ENCODE measurements around the gene TMEM45A.

TMEM45A gene

DNA sequence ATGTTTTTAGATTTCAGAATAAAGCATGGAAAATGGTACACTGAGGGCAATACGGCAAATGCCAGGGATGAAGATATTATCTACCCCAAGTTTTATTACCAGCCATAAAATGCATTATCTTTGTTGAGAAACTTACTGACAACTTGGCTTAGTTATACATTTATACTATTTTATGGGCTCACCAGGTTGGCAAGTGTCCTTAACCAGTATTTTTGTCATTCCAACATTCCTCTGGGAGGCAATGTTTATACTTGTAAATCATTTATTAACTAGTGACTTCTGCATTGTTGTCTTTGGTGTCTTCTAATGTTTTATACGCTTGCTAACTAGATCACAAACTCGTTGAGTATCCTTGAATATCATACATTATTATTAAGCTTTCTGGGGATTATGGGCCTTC, 99.0 kb downstream of the TMEM45A start:
- H3K9ac ChIP-seq (ENCODE audit: low read length) = no peak overlapping the region
- no peaks in the 10 kb centered on the region for H3K27me3 ChIP-seq (ENCODE audit: control insufficient read depth, insufficient read depth, low read length)
- no peaks in the 10 kb centered on the region for H3K36me3 ChIP-seq (ENCODE audit: control insufficient read depth, insufficient read depth, low read length)
- H3K4me1 ChIP-seq (ENCODE audit: control insufficient read depth, insufficient read depth, low read length) = no peaks in the 10 kb centered on the region
- H3K27ac ChIP-seq (ENCODE audit: low read depth, low read length) = no peak overlapping the region
- H3K4me3 ChIP-seq (ENCODE audit: low read length) = no peak overlapping the region

DNA sequence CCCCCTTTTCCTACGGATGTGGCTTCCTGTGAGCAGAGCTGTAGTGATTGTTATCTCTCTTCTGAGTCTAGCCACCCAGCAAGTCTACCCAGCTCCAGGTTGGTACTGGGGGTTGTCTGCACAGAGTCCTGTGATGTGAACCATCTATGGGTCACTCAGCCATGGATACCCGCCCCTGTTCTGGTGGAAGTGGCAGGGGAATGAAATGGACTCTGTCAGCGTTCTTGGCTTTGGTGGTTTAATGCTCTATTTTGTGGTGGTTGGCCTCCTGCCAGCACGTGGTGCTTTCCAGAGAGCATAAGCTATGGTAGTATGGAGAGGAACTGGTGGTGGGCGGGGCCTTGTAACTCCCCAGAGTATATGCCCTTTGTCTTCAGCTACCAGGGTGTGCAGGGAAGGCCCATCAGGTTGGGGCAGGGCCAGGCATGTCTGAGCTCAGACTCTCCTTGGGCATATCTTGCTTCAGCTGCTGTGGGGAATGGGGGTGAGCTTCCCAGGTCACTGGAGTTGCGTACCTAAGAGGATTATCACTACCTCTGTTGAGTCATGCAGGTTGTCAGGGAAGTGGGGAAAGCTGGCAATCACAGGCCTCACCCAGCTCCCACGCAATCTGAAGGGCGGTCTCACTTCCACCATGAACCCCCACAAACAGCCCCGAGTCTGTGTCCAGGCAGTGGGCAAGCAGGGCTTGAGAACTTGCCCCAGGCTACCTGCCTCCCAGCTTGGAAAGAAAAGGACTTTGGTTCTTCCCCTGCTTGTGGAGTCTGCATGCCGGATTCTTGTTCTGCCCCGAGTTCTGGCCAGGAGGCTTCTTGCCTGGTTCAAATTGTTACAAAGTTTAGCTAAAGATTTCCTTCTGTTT, 108.0 kb downstream of the TMEM45A start:
- Histone ChIP-seq H3K36me3 (ENCODE audit: control insufficient read depth, insufficient read depth, low read length) (no peaks in the 10 kb centered on the region), H3K27ac (ENCODE audit: low read depth, low read length) (no peak overlapping the region), H3K4me1 (ENCODE audit: control insufficient read depth, insufficient read depth, low read length) (no peaks in the 10 kb centered on the region), H3K9ac (ENCODE audit: low read length) (no peak overlapping the region), H3K4me3 (ENCODE audit: low read length) (no peak overlapping the region), H3K27me3 (ENCODE audit: control insufficient read depth, insufficient read depth, low read length) (no peaks in the 10 kb centered on the region)

DNA sequence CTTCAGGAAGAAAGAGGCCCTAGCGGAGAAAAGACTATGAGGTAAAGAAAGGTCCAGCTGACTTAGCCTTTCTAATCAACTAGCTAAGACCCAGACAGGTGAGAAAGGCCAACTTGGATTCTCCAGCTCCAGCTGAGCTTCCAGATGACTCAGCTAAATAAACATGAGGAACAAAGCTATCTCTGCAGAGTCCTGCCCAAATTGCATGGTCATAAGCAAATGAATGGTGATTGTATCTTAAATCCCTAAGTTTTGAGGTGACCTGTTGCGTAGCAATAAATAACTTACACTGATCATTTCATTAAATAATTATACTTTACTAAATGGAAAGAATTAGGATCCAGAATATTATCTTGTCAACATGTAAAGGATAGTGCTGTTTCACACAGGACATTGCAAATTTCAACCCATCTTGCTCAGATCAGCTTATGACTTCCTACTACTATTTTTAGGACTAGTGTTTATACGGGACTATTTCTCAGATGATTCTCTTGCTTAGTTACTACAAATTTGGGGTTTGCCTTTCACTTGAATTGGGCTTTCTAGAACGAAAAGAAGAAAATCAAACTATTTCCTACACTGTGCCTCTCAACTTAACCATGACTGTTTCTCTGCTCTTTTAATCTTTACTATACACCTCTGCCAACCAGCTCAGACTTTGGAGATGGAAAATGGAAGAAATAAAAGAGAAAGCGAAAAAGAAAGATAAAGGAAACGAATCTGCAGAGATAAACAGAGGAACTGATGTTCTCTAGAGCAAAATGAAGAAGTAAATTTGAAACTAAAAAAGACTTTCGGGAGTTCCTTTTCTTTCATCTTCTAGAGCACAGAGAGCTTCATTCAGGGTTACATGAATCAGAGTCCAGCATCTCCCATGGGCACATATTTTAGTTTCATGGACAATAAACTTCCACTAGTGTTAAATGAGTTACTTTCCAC, 110.4 kb downstream of the TMEM45A start:
- Histone ChIP-seq H3K27ac (ENCODE audit: low read depth, low read length) (no peak overlapping the region), H3K4me3 (ENCODE audit: low read length) (no peak overlapping the region), H3K4me1 (ENCODE audit: control insufficient read depth, insufficient read depth, low read length) (no peaks in the 10 kb centered on the region), H3K27me3 (ENCODE audit: control insufficient read depth, insufficient read depth, low read length) (no peaks in the 10 kb centered on the region), H3K9ac (ENCODE audit: low read length) (no peak overlapping the region), H3K36me3 (ENCODE audit: control insufficient read depth, insufficient read depth, low read length) (no peaks in the 10 kb centered on the region)

DNA sequence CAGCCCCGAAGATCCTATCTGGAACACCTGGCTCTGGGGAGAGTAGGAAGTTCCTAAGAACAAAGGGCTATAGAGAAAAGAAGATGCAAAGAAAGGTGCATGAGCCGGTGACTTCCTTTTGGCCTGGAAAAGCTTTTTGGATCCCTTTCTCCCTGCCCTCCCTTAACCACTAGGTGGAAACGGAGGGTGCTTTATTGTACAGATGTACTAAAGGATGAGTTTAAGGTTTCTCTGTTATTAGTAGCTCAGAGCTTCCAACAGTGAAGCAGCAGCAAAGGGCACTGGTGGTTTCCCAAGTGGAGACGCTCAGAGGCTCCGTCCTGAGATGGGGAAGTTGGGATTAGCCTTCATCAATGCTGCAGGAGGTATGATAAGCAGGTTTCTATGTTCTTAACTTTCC, 111.0 kb downstream of the TMEM45A start:
- no peaks in the 10 kb centered on the region for H3K4me1 ChIP-seq (ENCODE audit: control insufficient read depth, insufficient read depth, low read length)
- no peak overlapping the region for H3K4me3 ChIP-seq (ENCODE audit: low read length)
- no peaks in the 10 kb centered on the region for H3K27me3 ChIP-seq (ENCODE audit: control insufficient read depth, insufficient read depth, low read length)
- no peak overlapping the region for H3K27ac ChIP-seq (ENCODE audit: low read depth, low read length)
- H3K36me3 ChIP-seq (ENCODE audit: control insufficient read depth, insufficient read depth, low read length) = no peaks in the 10 kb centered on the region
- no peak overlapping the region for H3K9ac ChIP-seq (ENCODE audit: low read length)

DNA sequence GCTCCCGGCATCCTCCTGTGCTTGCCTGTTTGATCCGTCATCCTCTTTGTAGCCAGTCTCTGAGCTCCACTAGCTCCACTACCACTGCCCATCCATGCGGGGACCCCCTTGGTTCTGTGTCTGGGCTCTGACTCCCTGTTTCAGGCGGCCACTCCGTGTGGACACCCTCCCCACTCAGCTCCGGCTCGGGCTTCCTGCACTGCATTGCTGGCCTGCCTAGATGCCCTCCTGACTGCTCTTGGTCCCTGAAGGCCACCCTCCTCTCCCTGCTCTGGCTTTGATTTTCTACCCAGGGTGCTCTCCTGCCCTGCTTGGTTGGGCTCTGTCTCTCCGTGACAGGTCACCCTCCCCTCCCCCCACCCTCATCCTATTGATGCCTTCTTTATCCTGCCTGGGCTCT, 112.9 kb downstream of the TMEM45A start:
- Histone ChIP-seq H3K9ac (ENCODE audit: low read length) (no peak overlapping the region), H3K4me3 (ENCODE audit: low read length) (no peak overlapping the region), H3K27ac (ENCODE audit: low read depth, low read length) (no peak overlapping the region), H3K27me3 (ENCODE audit: control insufficient read depth, insufficient read depth, low read length) (no peaks in the 10 kb centered on the region), H3K4me1 (ENCODE audit: control insufficient read depth, insufficient read depth, low read length) (no peaks in the 10 kb centered on the region), H3K36me3 (ENCODE audit: control insufficient read depth, insufficient read depth, low read length) (no peaks in the 10 kb centered on the region)

DNA sequence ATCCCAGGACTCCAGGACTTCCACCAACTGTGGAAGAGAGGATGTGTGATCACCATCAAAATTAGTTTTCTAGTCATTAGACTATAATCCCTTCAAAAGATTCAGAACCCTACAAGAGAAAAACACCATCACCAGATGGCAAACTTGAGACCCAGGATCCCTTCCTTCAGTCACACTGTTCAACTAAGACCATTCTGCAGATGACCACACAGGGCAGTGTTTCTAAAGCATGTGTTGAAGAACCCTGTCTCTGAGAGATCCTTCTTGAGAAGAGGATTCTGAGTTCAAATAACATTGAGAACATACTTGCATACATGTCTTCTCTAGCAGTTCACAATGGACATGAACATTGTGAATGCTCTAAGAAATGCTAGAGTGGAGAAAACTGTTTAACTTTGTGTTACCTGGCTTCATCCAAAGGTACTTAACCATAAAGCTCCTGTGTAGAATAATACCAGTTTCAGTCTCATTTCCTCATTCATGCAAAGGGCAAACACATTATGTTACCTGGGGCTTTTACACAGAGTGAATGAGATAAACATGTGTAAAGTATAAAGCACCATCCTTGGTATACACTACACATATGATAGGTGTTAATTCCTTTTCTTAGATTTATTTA, 114.6 kb downstream of the TMEM45A start:
- Histone ChIP-seq H3K27ac (ENCODE audit: low read depth, low read length) (no peak overlapping the region), H3K4me3 (ENCODE audit: low read length) (no peak overlapping the region), H3K4me1 (ENCODE audit: control insufficient read depth, insufficient read depth, low read length) (no peaks in the 10 kb centered on the region), H3K36me3 (ENCODE audit: control insufficient read depth, insufficient read depth, low read length) (no peaks in the 10 kb centered on the region), H3K27me3 (ENCODE audit: control insufficient read depth, insufficient read depth, low read length) (no peaks in the 10 kb centered on the region), H3K9ac (ENCODE audit: low read length) (no peak overlapping the region)

DNA sequence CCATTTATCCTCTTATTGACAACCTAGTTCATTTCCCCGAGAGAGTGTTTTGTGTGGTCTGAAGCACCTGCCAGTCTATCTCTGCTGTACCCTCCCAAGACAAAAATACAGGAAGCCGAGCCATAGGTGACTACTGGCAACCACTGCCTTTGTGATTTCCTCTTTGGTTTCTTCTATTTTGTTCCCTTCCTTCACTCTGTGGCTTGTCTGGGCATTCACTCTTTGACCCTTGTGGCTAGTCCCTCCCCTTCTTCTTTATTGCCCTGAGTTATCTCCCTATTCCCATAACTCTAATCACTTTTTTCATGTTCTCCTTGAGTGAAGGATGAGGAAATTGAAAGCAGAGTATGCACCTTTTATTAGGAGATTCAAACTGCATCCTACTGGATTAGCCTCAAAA, 116.9 kb downstream of the TMEM45A start, which contains the start of gene ADGRG7:
Gene ADGRG7 (plus strand): TSS at position 297 of the 400 bp plus-strand sequence. CDS start 256 bp downstream, outside the sequence.
- no peak within 1 kb of the TSS for H3K9ac ChIP-seq (ENCODE audit: low read length)
- no peak within 1 kb of the TSS for H3K27ac ChIP-seq (ENCODE audit: low read depth, low read length)
- no peaks in the 10 kb centered on the region for H3K36me3 ChIP-seq (ENCODE audit: control insufficient read depth, insufficient read depth, low read length)
- no peaks in the 10 kb centered on the region for H3K4me1 ChIP-seq (ENCODE audit: control insufficient read depth, insufficient read depth, low read length)
- no peaks in the 10 kb centered on the region for H3K27me3 ChIP-seq (ENCODE audit: control insufficient read depth, insufficient read depth, low read length)
- peak within 1 kb of the TSS; percentile 30 for H3K4me3 ChIP-seq (ENCODE audit: low read length)

DNA sequence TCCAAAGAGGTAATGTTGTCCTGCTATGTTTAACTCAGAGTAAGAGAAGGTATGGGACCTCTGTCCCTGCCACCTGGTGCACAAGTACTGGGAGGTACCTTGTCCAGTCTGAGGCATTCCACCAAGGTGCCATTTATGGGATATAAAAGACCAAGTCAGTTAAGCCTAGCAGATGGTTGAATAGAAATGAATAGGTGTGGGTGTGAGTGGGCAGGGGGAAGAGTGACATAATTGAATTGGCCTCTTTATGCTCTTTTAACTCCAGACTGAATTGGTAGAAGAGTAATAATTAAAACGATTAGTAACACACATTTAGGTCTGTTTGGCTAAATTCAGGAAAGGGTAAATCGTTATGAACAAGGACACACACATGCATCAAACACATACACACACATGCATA, 117.5 kb downstream of the TMEM45A start:
- H3K4me3 ChIP-seq (ENCODE audit: low read length) = peak overlapping the region; percentile 30
- no peaks in the 10 kb centered on the region for H3K4me1 ChIP-seq (ENCODE audit: control insufficient read depth, insufficient read depth, low read length)
- no peak overlapping the region for H3K9ac ChIP-seq (ENCODE audit: low read length)
- no peaks in the 10 kb centered on the region for H3K36me3 ChIP-seq (ENCODE audit: control insufficient read depth, insufficient read depth, low read length)
- H3K27me3 ChIP-seq (ENCODE audit: control insufficient read depth, insufficient read depth, low read length) = no peaks in the 10 kb centered on the region
- no peak overlapping the region for H3K27ac ChIP-seq (ENCODE audit: low read depth, low read length)

DNA sequence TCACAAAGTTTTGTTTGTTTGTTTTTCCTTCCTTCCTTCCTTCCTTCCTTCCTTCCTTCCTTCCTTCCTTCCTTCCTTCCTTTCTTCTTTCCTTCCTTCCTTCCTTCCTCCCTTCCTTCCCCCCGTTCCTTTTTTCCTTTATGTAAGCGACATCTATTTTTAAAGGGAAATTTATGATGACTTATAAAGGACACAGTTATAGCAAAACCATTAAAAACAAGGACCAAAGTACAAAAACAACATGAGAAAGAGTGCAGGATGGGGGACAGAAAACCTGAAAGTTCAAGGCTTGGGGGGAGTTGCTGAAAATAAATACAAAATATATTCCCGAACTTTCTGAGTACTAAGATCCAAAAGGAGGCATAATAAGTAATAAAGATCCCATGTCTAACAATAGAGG, 118.8 kb downstream of the TMEM45A start:
- no peak overlapping the region for H3K4me3 ChIP-seq (ENCODE audit: low read length)
- no peak overlapping the region for H3K27ac ChIP-seq (ENCODE audit: low read depth, low read length)
- H3K9ac ChIP-seq (ENCODE audit: low read length) = no peak overlapping the region
- no peaks in the 10 kb centered on the region for H3K4me1 ChIP-seq (ENCODE audit: control insufficient read depth, insufficient read depth, low read length)
- no peaks in the 10 kb centered on the region for H3K27me3 ChIP-seq (ENCODE audit: control insufficient read depth, insufficient read depth, low read length)
- no peaks in the 10 kb centered on the region for H3K36me3 ChIP-seq (ENCODE audit: control insufficient read depth, insufficient read depth, low read length)

DNA sequence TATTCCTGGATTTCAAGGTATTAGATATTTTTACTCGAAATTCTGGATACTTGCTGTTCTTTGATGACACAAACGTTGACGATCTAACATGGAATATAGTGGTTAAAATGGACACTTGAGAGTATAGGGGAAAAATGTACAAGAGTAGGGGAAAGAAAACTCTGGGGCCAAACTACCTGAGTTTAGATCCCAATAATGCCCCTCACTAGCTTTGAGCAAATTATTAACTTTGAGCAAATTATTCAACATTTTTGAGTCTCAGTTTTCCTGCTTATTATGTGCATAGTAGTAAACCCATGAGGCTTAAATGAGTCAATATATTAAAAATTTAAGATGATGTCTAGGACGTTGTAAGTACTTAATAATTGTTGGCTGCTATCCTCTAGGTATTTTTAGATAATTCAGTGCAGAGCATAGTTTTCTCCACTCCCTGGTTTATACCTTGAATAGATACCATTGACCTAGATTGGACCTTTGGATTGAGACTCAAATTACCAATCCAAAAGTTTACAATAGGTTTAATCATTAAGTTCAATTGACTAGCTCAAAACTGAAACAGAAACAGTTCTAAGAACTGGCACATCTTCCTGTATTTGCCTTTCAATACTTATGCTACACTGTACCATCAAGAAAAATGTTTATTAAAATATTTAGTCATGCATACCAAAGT, 121.4 kb downstream of the TMEM45A start:
- Histone ChIP-seq H3K27ac (ENCODE audit: low read depth, low read length) (no peak overlapping the region), H3K9ac (ENCODE audit: low read length) (no peak overlapping the region), H3K4me3 (ENCODE audit: low read length) (no peak overlapping the region), H3K36me3 (ENCODE audit: control insufficient read depth, insufficient read depth, low read length) (no peaks in the 10 kb centered on the region), H3K4me1 (ENCODE audit: control insufficient read depth, insufficient read depth, low read length) (no peaks in the 10 kb centered on the region), H3K27me3 (ENCODE audit: control insufficient read depth, insufficient read depth, low read length) (no peaks in the 10 kb centered on the region)

DNA sequence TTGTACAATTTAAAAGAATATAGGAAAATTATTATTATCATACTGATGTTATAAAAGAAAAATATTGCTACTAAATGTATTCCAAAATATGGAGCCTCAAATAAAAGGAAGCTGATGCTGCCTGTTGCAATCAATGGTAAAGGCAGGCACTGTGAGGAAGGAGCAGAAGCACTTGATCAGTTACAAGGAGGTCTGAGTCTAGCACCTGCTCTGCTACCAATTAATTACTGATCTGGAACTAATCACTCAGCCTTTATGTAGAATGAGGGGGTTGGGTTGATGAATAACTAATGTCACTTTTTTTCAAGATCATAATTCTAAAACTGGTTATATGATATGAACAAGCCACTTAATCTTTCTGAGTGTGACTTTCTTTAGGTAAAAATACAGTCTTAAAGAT, 122.5 kb downstream of the TMEM45A start:
- H3K27ac ChIP-seq (ENCODE audit: low read depth, low read length) = no peak overlapping the region
- no peaks in the 10 kb centered on the region for H3K36me3 ChIP-seq (ENCODE audit: control insufficient read depth, insufficient read depth, low read length)
- H3K4me3 ChIP-seq (ENCODE audit: low read length) = no peak overlapping the region
- H3K4me1 ChIP-seq (ENCODE audit: control insufficient read depth, insufficient read depth, low read length) = no peaks in the 10 kb centered on the region
- H3K27me3 ChIP-seq (ENCODE audit: control insufficient read depth, insufficient read depth, low read length) = no peaks in the 10 kb centered on the region
- no peak overlapping the region for H3K9ac ChIP-seq (ENCODE audit: low read length)

DNA sequence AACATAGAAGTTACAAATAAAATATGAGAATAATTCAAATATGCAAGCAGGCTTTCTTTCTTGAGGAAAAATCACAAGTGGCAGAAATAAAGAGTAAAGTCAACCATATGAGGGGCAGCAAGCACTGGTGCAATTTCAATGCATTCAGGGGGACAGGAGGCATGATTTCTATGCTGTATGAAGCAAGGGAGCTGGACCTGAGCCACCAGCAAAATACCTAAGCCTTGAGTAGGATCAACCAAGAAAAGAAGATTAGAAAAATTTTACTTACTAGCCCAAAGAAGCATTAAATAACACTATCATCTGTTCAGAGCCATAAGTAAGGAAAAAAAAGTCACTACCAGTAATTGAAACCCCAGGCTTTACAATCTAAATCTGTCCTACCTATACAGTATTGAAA, 123.3 kb downstream of the TMEM45A start:
- no peaks in the 10 kb centered on the region for H3K27me3 ChIP-seq (ENCODE audit: control insufficient read depth, insufficient read depth, low read length)
- no peak overlapping the region for H3K4me3 ChIP-seq (ENCODE audit: low read length)
- no peak overlapping the region for H3K9ac ChIP-seq (ENCODE audit: low read length)
- H3K27ac ChIP-seq (ENCODE audit: low read depth, low read length) = no peak overlapping the region
- no peaks in the 10 kb centered on the region for H3K4me1 ChIP-seq (ENCODE audit: control insufficient read depth, insufficient read depth, low read length)
- no peaks in the 10 kb centered on the region for H3K36me3 ChIP-seq (ENCODE audit: control insufficient read depth, insufficient read depth, low read length)
